Anterior cingulate cortex (tissue), 58 donors: ENCODE measurements around the gene OR11H12.
"Not testable (repeated sequence)": the region's sequence is repeated elsewhere in the genome, so short reads cannot be mapped to it uniquely, and the experiment has no call there.

Experiments used
- DNase-seq, 58 donors: peaks; one replicate each; lab custom pipeline; 2025; lab: John Stamatoyannopoulos, UW

The OR11H12 gene, protein sequence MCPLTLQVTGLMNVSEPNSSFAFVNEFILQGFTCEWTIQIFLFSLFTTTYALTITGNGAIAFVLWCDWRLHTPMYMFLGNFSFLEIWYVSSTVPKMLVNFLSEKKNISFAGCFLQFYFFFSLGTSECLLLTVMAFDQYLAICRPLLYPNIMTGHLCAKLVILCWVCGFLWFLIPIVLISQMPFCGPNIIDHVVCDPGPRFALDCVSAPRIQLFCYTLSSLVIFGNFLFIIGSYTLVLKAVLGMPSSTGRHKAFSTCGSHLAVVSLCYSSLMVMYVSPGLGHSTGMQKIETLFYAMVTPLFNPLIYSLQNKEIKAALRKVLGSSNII

DNA sequence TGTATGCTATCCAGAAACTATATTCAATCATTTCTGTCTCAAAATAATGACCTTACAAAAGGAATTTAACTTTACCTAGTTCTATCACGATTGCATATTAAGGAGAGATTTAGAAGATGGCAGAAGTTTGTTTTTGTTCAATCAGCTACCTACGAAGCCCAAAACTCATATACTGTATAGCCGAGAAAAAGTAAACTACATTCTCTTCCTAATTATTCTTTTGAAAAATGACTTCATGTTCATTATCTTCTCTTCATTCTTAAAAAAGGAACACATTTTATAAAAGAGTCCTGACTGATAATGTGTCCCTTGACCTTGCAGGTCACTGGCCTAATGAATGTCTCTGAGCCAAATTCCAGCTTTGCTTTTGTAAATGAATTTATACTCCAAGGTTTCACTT is at the start of gene OR11H12:
Gene OR11H12, plus strand, starts transcription at position 301 of the 400 bp plus-strand sequence. Its CDS starts 0 bp downstream, at position 301.
- DNase-seq: not testable (repeated sequence)

DNA sequence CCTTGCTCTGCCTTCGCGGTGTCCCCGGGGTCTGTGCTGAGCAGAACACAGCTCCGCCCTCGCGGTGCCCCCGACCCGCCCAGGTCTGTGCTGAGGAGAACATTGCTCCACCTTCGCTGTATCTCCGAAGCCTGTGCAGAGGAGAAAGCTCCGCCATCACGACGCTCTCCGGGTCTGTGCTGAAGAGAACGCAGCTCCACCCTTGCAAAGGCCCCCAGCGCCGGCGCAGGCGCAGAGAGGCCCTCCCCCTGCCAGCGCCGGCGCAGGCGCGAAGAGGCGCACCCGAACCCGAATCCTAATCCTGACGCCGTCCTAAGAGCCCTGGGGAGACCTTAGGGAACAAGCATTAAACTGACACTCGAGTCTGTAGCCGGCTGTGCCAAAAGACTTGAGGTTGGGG is 18.0 kb upstream of the OR11H12 start:
- DNase-seq: not testable (repeated sequence)

DNA sequence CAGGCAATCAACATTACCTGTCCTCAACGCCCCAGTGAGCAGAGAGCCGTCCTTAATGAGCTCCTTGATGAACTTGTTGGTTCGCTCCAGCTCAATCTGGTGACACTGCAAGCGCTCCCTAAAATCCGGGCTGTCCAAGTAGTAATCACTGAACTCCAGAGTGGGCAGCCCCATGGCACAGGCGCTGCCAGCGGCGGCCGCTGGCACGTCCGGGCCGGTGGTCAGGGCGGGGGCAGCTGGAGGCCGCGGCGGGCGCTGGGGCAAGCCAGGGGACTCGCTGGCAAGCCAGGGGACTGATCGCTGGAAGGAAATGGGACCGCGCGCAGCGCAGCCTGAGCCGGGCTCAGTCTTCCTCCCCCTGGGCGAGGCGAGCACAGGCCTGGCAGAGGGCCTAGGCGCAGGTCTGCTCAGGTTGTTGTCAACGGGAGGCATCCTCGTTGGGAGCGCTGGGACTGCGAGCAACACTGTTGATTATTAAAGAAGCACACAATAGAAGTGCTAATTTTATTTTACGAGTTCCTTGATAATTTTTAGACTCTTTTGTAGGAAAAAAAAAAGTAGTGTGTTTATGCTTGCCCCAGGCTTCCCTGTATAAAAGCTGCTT is 25.8 kb downstream of the OR11H12 start:
- DNase-seq: not testable (repeated sequence)

DNA sequence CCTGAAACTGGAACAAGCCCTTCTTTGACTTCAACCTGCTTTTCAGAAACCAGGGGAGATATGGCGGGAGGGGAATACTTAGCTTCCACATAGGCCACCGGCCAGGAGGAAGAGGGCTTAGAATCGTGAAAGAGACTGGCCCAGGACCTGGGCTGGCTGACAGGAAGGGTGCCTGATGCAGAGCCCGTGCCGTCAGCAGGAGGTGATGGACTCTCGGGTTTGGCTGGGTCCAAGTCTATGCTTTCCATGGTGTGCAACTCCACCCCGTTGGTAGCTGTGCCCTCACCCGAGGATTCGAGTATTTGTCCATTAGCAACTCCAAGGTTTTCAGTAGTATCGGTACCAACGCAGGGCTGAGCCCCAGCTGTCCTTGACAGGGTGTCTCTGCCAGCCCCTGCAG is 35.1 kb downstream of the OR11H12 start:
- DNase-seq: not testable (repeated sequence)

DNA sequence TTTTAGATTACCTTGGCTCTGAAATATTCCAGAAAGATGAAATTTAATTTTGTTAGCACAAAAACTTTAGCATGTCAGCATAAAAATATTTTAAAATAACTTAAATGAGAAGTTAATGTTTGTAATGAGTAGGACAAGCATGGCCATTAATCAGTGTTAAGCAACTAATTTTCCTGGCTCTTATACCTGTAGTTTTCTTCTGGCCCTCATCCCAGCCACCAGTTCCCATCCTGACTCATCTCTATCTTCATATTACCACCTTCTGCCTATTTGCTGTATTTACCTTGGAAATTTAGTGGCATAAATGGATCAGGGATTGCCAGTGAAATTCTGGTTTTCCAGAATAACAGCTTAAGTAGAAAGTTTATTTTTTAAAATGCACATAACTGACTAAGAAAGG is 37.1 kb downstream of the OR11H12 start:
- DNase-seq: not testable (repeated sequence)

DNA sequence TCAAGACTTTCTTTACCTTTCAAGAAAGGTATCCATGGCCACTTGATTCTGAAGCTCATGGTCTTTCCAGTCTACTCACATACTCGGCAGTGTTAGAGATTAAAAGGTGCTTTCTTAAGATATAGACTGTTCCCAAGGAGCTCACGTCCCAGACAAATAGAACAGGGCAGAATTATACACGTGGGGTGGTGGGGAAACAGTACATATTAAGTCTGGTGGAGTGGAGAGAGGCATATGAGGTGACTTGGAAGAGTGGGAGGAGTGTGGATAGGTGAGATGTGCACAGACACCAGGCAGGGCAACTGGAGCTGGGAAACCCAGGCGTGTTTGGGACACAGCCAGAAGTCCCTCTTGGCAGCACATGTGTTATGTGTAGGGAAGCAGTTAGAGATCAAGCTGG is 37.9 kb downstream of the OR11H12 start:
- not testable (repeated sequence) for DNase-seq

DNA sequence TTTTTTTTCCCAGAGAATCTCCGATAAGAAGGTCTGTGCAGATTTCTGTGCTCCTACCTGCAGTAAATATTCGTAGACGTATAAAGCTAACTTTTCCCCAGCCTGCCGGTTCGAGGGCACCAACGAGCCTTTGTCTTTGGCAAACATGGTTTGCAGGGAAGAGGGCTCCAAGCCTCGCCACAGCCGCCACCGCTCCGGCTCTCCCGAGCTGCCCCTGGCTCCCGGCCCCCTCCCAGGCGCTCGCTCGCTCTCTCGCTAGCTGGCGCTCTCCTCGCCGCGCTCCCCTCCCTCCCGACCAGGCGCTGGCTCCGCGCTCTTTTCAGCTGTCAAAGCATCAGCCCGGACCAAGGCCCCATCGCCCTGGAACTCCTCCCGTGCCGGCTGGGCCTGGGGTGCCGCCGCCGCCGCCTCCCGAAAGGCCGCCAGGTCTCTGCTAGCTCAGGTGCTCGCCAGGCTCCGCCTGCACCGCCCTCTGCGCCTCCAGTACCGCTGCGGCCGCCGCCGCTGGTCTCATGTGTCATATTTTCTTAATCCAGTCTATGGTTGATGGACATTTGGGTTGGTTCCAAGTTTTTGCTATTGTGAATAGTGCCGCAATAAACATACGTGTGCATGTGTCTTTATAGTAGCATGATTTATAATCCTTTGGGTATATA is 45.3 kb downstream of the OR11H12 start:
- not testable (repeated sequence) for DNase-seq
